Measurements from ENCODE around the gene GEMIN5. TPM values are rescaled to one million over a fixed set of nuclear protein-coding genes. Genes with fewer than 3 reads are reported as not detected.

The GEMIN5 gene
- total RNA-seq, 1 donor from 2014 or later = 35.3 TPM

- TF ChIP-seq, protein P1, sequence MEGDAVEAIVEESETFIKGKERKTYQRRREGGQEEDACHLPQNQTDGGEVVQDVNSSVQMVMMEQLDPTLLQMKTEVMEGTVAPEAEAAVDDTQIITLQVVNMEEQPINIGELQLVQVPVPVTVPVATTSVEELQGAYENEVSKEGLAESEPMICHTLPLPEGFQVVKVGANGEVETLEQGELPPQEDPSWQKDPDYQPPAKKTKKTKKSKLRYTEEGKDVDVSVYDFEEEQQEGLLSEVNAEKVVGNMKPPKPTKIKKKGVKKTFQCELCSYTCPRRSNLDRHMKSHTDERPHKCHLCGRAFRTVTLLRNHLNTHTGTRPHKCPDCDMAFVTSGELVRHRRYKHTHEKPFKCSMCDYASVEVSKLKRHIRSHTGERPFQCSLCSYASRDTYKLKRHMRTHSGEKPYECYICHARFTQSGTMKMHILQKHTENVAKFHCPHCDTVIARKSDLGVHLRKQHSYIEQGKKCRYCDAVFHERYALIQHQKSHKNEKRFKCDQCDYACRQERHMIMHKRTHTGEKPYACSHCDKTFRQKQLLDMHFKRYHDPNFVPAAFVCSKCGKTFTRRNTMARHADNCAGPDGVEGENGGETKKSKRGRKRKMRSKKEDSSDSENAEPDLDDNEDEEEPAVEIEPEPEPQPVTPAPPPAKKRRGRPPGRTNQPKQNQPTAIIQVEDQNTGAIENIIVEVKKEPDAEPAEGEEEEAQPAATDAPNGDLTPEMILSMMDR (conservative IDR thresholded peaks at IDR 0.05) = no peak
- H3K4me1 Mint-ChIP-seq = no peaks in the 10 kb centered on the region
- no peak for DNase-seq (ENCODE audit: low read depth, low spot score)
Observed at GRCh38 chr5:154966874-154967273, 28.9 kb upstream of the GEMIN5 start.

GRCh38 chr5:154966081-154966841 lies 28.2 kb upstream of the GEMIN5 start:
- DNase-seq (ENCODE audit: low read depth, low spot score) = no peak
- Mint-ChIP-seq H3K9me3 (no peaks in the 10 kb centered on the region), H3K36me3 (ENCODE audit: low read depth) (no peaks in the 10 kb centered on the region), H3K4me3 (no peak overlapping the region), H3K27ac (ENCODE audit: unreplicated experiment) (peak overlapping the region; percentile 68), H3K27me3 (ENCODE audit: low read depth) (no peaks in the 10 kb centered on the region), H3K4me1 (no peaks in the 10 kb centered on the region)
- TF ChIP-seq, protein P1 (conservative IDR thresholded peaks at IDR 0.05) = no peak

More at GRCh38 chr5:154966874-154967273, 28.9 kb upstream of the GEMIN5 start:
- no peaks in the 10 kb centered on the region for H3K9me3 Mint-ChIP-seq
- no peaks in the 10 kb centered on the region for H3K36me3 Mint-ChIP-seq (ENCODE audit: low read depth)
- peak overlapping the region; percentile 68 for H3K27ac Mint-ChIP-seq (ENCODE audit: unreplicated experiment)
- no peak overlapping the region for H3K4me3 Mint-ChIP-seq
- no peaks in the 10 kb centered on the region for H3K27me3 Mint-ChIP-seq (ENCODE audit: low read depth)

GRCh38 chr5:154962494-154962893 lies 24.5 kb upstream of the GEMIN5 start:
- no peaks in the 10 kb centered on the region for H3K27me3 Mint-ChIP-seq (ENCODE audit: low read depth)
- TF ChIP-seq, protein P1 (conservative IDR thresholded peaks at IDR 0.05) = no peak
- H3K36me3 Mint-ChIP-seq (ENCODE audit: low read depth) = peaks cover 2% of the 10 kb centered on the region

GRCh38 chr5:154956712-154957111 lies 18.7 kb upstream of the GEMIN5 start:
- H3K27ac Mint-ChIP-seq (ENCODE audit: unreplicated experiment) = no peak overlapping the region
- H3K36me3 Mint-ChIP-seq (ENCODE audit: low read depth) = peaks cover 2% of the 10 kb centered on the region
- no peaks in the 10 kb centered on the region for H3K9me3 Mint-ChIP-seq
- H3K4me1 Mint-ChIP-seq = no peaks in the 10 kb centered on the region
- H3K4me3 Mint-ChIP-seq = no peak overlapping the region
- no peaks in the 10 kb centered on the region for H3K27me3 Mint-ChIP-seq (ENCODE audit: low read depth)
- DNase-seq (ENCODE audit: low read depth, low spot score) = no peak
- TF ChIP-seq, protein P1 (conservative IDR thresholded peaks at IDR 0.05) = no peak

More at GRCh38 chr5:154962494-154962893, 24.5 kb upstream of the GEMIN5 start:
- no peak for DNase-seq (ENCODE audit: low read depth, low spot score)
- H3K9me3 Mint-ChIP-seq = no peaks in the 10 kb centered on the region
- H3K4me3 Mint-ChIP-seq = no peak overlapping the region
- H3K27ac Mint-ChIP-seq (ENCODE audit: unreplicated experiment) = no peak overlapping the region
- H3K4me1 Mint-ChIP-seq = no peaks in the 10 kb centered on the region

DNA sequence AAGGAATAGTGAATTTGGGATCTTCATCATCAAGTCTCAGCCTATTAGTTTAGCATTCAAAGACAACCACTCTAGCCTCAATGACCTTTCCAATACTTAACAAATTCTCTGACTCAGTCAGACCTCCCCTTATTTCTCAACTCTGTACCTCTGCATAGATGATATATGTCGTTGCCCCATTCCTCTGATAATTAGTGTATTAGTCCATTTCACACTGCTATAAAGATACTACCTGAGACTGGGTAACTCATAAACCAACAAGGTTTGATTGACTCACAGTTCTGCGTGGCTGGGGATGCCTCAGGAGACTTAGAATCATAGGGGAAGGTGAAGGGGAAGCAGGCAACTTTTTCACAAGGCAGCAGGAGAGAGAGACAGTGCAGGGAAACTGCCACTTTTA lies 11.8 kb upstream of the GEMIN5 start:
- TF ChIP-seq, protein P1 (conservative IDR thresholded peaks at IDR 0.05) = no peak
- peaks cover 7% of the 10 kb centered on the region for H3K4me1 Mint-ChIP-seq
- H3K27ac Mint-ChIP-seq (ENCODE audit: unreplicated experiment) = no peak overlapping the region
- no peaks in the 10 kb centered on the region for H3K9me3 Mint-ChIP-seq
- H3K36me3 Mint-ChIP-seq (ENCODE audit: low read depth) = no peaks in the 10 kb centered on the region
- no peaks in the 10 kb centered on the region for H3K27me3 Mint-ChIP-seq (ENCODE audit: low read depth)
- no peak for DNase-seq (ENCODE audit: low read depth, low spot score)
- H3K4me3 Mint-ChIP-seq = no peak overlapping the region
